GM12801 (cell line): ENCODE results near the gene LNPEP.

ENCODE experiments used
- TF ChIP-seq, protein P1 (sequence below): IDR thresholded peaks from one replicate; pipeline ENCODE4 v1.5.1; 2011; ENCODE audit warnings: control low read depth; ENCODE audit not compliant: insufficient read length; ENCODE audit errors: extremely low read depth

LNPEP gene

GRCh38 chr5:96903300-96903699 lies 32.6 kb upstream of the LNPEP start:
- TF ChIP-seq, protein P1, sequence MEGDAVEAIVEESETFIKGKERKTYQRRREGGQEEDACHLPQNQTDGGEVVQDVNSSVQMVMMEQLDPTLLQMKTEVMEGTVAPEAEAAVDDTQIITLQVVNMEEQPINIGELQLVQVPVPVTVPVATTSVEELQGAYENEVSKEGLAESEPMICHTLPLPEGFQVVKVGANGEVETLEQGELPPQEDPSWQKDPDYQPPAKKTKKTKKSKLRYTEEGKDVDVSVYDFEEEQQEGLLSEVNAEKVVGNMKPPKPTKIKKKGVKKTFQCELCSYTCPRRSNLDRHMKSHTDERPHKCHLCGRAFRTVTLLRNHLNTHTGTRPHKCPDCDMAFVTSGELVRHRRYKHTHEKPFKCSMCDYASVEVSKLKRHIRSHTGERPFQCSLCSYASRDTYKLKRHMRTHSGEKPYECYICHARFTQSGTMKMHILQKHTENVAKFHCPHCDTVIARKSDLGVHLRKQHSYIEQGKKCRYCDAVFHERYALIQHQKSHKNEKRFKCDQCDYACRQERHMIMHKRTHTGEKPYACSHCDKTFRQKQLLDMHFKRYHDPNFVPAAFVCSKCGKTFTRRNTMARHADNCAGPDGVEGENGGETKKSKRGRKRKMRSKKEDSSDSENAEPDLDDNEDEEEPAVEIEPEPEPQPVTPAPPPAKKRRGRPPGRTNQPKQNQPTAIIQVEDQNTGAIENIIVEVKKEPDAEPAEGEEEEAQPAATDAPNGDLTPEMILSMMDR: no peak

DNA sequence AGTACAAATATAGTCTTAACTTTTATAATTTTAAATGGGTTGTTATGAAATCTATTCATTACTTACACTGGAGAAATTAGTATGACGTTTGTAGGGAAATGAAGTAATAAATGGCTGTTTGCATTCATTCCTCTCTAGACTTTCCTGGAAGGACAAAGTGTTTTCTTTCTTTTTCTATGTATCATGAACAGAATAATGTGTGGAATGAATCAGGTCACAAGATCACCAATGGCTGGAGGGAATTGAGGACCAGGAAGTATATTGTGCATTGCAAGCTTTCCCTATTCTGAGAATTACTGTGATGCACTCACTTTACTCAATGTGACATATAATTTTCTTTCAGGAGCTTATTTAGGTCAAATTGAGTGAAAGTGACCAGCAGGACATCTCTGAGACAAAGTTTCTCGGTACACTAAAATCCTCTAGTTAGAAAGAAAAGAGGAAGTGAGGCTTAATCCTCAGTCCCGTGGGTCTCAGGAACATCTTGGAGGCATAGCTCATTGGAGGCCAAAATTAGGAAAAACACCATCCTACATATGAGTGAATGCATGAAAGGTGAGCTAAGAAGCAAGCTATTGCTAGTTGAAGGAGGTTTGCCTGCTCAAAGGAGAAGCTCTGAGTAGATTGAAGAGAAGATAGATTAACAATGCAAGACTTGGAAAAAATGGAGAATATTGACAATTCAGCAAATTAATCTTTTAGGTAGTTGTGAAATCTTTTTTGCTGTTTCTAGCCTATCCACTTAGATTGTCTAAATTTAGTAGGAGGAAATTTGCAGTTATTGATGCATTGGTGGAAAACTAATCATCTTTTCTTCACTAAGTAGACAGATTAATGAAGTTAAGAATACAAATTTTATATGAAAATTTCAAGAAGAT lies 31.6 kb upstream of the LNPEP start:
- TF ChIP-seq, protein P1: no peak

- TF ChIP-seq, protein P1: no peak
Observed at GRCh38 chr5:96905864-96906263, 30.0 kb upstream of the LNPEP start.

- TF ChIP-seq, protein P1: no peak
Observed at GRCh38 chr5:96909003-96909402, 26.9 kb upstream of the LNPEP start.

DNA sequence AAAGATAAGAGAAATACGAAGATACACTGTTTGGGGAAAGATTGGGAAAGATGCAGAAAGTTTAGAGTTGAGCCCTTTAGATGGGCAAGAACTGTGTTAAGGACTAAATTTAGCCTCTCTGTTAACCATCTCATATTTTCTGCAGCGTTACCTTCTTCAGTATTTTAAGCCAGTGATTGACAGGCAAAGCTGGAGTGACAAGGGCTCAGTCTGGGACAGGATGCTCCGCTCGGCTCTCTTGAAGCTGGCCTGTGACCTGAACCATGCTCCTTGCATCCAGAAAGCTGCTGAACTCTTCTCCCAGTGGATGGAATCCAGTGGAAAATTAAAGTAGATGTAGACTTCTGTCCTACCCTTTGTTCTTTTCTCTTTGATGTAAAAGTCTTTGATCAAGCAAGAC lies 26.4 kb upstream of the LNPEP start:
- TF ChIP-seq, protein P1: no peak

GRCh38 chr5:96911139-96911538 lies 24.7 kb upstream of the LNPEP start:
- TF ChIP-seq, protein P1: no peak

- TF ChIP-seq, protein P1: no peak
Observed at GRCh38 chr5:96913233-96913632, 22.6 kb upstream of the LNPEP start.
